ENCODE data around the gene PDZD2. TPM values are rescaled to one million over a fixed set of nuclear protein-coding genes. Genes with fewer than 3 reads are reported as not detected.

PDZD2 gene
- total RNA-seq, 4 donors from 2014 or later: 6.2 to 21.4 (median 11.8) TPM

GRCh38 chr5:31733371-31733770, 94.4 kb downstream of the PDZD2 start:
- H3K4me1 ChIP-seq: no peaks in the 10 kb centered on the region
- no peaks in the 10 kb centered on the region for H3K27me3 ChIP-seq
- intact Hi-C loops (cut with DNase I; ENCODE audit: low total_unique reads): no loop called here
- H3K36me3 ChIP-seq: no peaks in the 10 kb centered on the region
- H3K27ac ChIP-seq: no peak overlapping the region
- no peak for DNase-seq
- no peaks in the 10 kb centered on the region for H3K9me3 ChIP-seq
- H3K4me3 ChIP-seq: no peak overlapping the region
- TF ChIP-seq POLR2A (IDR thresholded peaks at IDR 0.05): no peak
- TF ChIP-seq CTCF (IDR thresholded peaks at IDR 0.05): no peak

- H3K4me1 ChIP-seq: no peaks in the 10 kb centered on the region
These were observed 97.2 kb downstream of the PDZD2 start for GRCh38 chr5:31736127-31736526.

GRCh38 chr5:31738199-31738598, 99.3 kb downstream of the PDZD2 start:
- no peak for DNase-seq
- Histone ChIP-seq H3K4me3 (no peak overlapping the region), H3K4me1 (no peaks in the 10 kb centered on the region), H3K36me3 (no peaks in the 10 kb centered on the region), H3K9me3 (no peaks in the 10 kb centered on the region), H3K27ac (no peak overlapping the region), H3K27me3 (no peaks in the 10 kb centered on the region)
- TF ChIP-seq POLR2A (IDR thresholded peaks at IDR 0.05) (no peak), CTCF (IDR thresholded peaks at IDR 0.05) (no peak)
- intact Hi-C loops (cut with DNase I; ENCODE audit: low total_unique reads): no loop called here

More at GRCh38 chr5:31736127-31736526, 97.2 kb downstream of the PDZD2 start:
- Histone ChIP-seq H3K9me3 (no peaks in the 10 kb centered on the region), H3K4me3 (no peak overlapping the region), H3K36me3 (no peaks in the 10 kb centered on the region), H3K27me3 (no peaks in the 10 kb centered on the region), H3K27ac (no peak overlapping the region)
- no peak for DNase-seq
- TF ChIP-seq POLR2A (IDR thresholded peaks at IDR 0.05) (no peak), CTCF (IDR thresholded peaks at IDR 0.05) (no peak)
- intact Hi-C loops (cut with DNase I; ENCODE audit: low total_unique reads): no loop called here

GRCh38 chr5:31741496-31741895, 102.6 kb downstream of the PDZD2 start:
- no peak for TF ChIP-seq CTCF (IDR thresholded peaks at IDR 0.05)
- TF ChIP-seq POLR2A (IDR thresholded peaks at IDR 0.05): no peak
- intact Hi-C loops (cut with DNase I; ENCODE audit: low total_unique reads): no loop called here
- no peak overlapping the region for H3K4me3 ChIP-seq
- no peaks in the 10 kb centered on the region for H3K9me3 ChIP-seq
- no peaks in the 10 kb centered on the region for H3K36me3 ChIP-seq
- H3K27me3 ChIP-seq: no peaks in the 10 kb centered on the region
- no peak overlapping the region for H3K27ac ChIP-seq
- DNase-seq: no peak
- no peaks in the 10 kb centered on the region for H3K4me1 ChIP-seq

- TF ChIP-seq POLR2A (IDR thresholded peaks at IDR 0.05): no peak
- no peak for TF ChIP-seq CTCF (IDR thresholded peaks at IDR 0.05)
- Histone ChIP-seq H3K9me3 (no peaks in the 10 kb centered on the region), H3K4me1 (no peaks in the 10 kb centered on the region), H3K27ac (no peak overlapping the region), H3K36me3 (no peaks in the 10 kb centered on the region), H3K4me3 (no peak overlapping the region), H3K27me3 (no peaks in the 10 kb centered on the region)
- DNase-seq: no peak
- intact Hi-C loops (cut with DNase I; ENCODE audit: low total_unique reads): no loop called here
These were observed 104.7 kb downstream of the PDZD2 start for GRCh38 chr5:31743678-31744077.
